Astrocyte of the spinal cord (primary cell): Measurements from ENCODE around the gene JAKMIP2.
A peak's percentile ranks its signal among the peaks of the same experiment; 100 is the strongest.

ENCODE experiments used
- DNase-seq: peaks from one replicate; pipeline ENCODE4 v3.0.0; 2011; ENCODE audit warnings: low read depth, low spot score
- H3K4me3 ChIP-seq: 2 replicates; pipeline ENCODE4 v1.5.1; 2011; ENCODE audit warnings: low read depth, mild to moderate bottlenecking, low read length, moderate library complexity
- CTCF ChIP-seq: IDR thresholded peaks from 2 replicates; pipeline ENCODE4 v1.5.1; 2012; ENCODE audit warnings: low read depth, mild to moderate bottlenecking, low read length, inconsistent platforms
- in situ Hi-C: cut with HindIII; loops from 2 replicates; pipeline ENCODE4 v1.10.0; 2017; ENCODE audit warnings: low sequenced_read_pairs

JAKMIP2 gene

GRCh38 chr5:147688656-147689356 lies 93.7 kb downstream of the JAKMIP2 start:
- in situ Hi-C loops: no loop called here
- no peak overlapping the region for H3K4me3 ChIP-seq
- TF ChIP-seq CTCF: no peak
- peak; percentile 85 for DNase-seq

- DNase-seq: no peak
- in situ Hi-C loops: no loop called here
- H3K4me3 ChIP-seq: no peak overlapping the region
- TF ChIP-seq CTCF: no peak
These were observed 95.4 kb downstream of the JAKMIP2 start for GRCh38 chr5:147687118-147687517.

- H3K4me3 ChIP-seq: no peak overlapping the region
- TF ChIP-seq CTCF: no peak
- in situ Hi-C loops: no loop called here
- peak; percentile 61 for DNase-seq
These were observed 96.1 kb downstream of the JAKMIP2 start for GRCh38 chr5:147686421-147686820.

GRCh38 chr5:147685993-147686392 lies 96.5 kb downstream of the JAKMIP2 start:
- DNase-seq: peak; percentile 24
- H3K4me3 ChIP-seq: no peak overlapping the region
- no peak for TF ChIP-seq CTCF
- in situ Hi-C loops: no loop called here

- H3K4me3 ChIP-seq: no peak overlapping the region
- in situ Hi-C loops: no loop called here
- TF ChIP-seq CTCF: no peak
- no peak for DNase-seq
These were observed 107.4 kb downstream of the JAKMIP2 start for GRCh38 chr5:147675168-147675567.

GRCh38 chr5:147674411-147674810 lies 108.1 kb downstream of the JAKMIP2 start:
- TF ChIP-seq CTCF: no peak
- no peak for DNase-seq
- in situ Hi-C loops: no loop called here
- H3K4me3 ChIP-seq: no peak overlapping the region

GRCh38 chr5:147673791-147674190 lies 108.7 kb downstream of the JAKMIP2 start:
- in situ Hi-C loops: no loop called here
- no peak for DNase-seq
- no peak for TF ChIP-seq CTCF
- H3K4me3 ChIP-seq: no peak overlapping the region
